NCI-H1436 (cell line): ENCODE data around the gene ADPRS.

Experiments used
- DNase-seq: peaks from one replicate; lab custom pipeline; 2025; lab: John Stamatoyannopoulos, UW

Gene ADPRS

GRCh38 chr1:36108314-36108713 is 19.6 kb downstream of the ADPRS start:
- no peak for DNase-seq

DNA sequence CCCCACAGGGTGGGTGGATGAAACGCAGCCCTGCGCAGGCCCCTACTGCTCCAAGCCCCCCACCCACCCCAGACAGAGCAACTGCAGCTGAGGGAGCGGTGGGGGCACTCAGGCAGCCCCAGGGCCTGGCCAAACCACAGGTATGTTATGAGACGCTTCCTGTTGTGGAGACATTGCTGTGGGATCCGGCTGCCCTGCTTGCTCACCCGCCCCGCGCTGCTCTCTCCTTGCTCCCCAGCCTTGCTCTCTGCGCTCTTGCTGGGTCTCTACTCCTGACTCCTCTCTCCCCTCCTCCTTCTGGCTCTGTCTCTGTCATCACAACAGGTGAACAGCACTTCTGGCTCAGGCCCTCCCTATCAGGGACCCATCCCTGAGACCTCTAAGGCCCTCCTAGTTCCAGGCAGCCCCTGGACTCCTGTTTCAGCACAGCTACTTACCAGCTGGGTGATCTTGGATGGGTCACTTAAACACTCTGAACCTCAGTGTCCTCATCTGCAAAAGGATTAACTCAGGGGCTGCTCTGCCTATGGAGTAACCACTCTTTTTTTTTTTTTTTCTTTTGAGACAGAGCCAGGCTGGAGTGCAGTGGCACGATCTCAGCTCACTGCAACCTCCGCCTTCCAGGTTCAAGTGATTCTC is 20.5 kb downstream of the ADPRS start:
- DNase-seq: no peak

- no peak for DNase-seq
Observed at GRCh38 chr1:36111151-36111550, 22.5 kb downstream of the ADPRS start.

DNA sequence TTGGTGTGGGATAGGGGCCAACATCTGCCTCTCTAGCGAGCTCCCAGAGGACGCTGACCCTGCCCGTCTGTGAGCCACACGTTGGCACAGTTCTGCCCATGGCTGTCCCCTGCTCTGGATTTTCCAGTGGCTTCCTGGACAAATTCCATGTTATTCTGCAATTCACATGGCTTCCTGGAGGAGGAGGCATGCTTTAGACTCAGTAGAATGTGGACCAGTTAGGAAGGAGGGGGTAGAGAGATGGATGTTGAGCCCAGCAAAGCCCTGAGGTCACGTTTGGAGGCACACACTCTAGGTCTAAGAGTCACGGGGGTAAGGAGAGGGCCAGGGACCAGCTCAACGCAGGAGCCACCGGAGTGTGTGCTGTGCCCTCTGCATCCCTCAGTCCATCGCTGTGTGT is 24.1 kb downstream of the ADPRS start:
- DNase-seq: no peak

GRCh38 chr1:36114371-36114770 is 25.7 kb downstream of the ADPRS start:
- no peak for DNase-seq

DNA sequence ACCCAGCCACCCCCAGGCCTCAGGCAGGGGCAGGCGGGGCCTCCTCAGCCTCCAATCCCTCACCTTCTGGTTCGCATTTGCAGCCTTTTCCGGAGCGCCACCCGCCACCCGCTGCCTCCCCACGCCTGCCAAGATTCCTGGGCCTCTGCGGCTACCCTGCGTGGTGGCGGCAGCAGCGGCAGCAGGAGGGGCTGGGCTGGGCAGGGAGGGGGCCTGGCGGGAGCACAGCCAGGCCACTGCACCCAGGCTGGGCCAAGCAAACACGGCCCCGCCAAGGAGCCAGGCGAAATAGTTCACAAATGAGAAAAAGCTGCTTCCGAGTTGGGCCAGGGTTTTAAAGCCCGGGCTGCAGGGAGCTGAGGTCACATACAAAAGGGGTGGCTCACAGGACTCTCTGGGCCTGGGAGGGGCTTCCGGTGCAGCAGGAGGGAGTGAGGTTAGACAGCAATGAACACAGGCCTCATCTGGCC is 26.5 kb downstream of the ADPRS start:
- no peak for DNase-seq

GRCh38 chr1:36115931-36116330 is 27.2 kb downstream of the ADPRS start:
- no peak for DNase-seq

GRCh38 chr1:36116901-36117300 is 28.2 kb downstream of the ADPRS start:
- DNase-seq: no peak

DNA sequence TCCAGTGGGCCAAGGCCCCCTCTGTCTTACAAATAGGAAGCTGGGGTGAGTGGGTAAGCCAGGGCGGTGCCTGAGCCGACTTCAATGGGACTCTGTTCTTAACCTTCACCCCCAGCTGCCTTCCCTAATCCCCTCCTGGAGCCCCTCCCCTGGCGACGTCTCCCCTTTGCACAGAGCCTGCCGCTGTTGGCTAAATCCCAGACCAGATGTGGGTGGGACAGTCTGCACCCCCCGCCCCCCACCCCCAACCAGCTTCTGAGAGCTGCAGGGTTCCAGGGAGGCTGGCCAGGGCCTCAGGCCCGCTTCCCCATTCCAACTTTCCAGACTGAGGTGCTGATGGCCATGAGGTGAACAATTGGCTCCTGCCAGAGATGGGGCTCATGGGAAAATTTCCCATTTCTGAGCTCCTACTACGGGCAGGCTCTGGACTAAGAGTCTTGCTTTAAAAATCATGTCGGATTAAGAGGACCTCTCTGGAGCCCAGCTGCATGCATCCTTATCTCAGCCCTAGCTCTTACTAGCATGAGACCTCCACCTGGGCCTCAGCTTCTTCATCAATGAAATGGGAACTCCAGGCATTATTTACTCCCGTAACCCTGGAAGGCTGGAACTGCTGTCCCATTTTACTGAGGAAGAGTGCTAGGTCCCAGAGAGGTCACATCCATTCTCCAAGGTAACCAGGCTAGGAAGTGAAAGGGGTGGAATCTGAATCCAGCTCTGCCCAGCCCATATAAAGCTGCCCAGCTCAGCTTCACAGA is 29.9 kb downstream of the ADPRS start:
- no peak for DNase-seq

DNA sequence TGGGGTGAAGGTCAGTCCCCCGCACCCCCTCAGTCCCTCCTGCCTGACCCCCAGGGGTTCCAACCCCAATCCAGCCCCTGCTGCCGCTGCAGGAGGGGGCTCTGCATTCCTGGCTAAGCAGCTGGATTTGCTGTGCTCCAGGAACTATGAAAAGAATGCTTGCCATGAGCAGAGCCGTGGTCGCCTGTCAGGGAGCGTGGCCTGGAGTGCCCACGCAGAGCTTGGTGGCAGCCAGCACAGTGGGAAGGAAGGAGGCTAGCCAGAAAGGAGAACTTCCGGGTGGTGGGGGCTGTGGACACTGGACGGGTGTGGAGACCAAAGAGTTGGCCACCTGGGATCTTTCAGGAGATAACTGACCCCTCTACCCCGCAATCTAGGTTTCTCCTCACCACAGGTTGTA is 30.8 kb downstream of the ADPRS start:
- no peak for DNase-seq

DNA sequence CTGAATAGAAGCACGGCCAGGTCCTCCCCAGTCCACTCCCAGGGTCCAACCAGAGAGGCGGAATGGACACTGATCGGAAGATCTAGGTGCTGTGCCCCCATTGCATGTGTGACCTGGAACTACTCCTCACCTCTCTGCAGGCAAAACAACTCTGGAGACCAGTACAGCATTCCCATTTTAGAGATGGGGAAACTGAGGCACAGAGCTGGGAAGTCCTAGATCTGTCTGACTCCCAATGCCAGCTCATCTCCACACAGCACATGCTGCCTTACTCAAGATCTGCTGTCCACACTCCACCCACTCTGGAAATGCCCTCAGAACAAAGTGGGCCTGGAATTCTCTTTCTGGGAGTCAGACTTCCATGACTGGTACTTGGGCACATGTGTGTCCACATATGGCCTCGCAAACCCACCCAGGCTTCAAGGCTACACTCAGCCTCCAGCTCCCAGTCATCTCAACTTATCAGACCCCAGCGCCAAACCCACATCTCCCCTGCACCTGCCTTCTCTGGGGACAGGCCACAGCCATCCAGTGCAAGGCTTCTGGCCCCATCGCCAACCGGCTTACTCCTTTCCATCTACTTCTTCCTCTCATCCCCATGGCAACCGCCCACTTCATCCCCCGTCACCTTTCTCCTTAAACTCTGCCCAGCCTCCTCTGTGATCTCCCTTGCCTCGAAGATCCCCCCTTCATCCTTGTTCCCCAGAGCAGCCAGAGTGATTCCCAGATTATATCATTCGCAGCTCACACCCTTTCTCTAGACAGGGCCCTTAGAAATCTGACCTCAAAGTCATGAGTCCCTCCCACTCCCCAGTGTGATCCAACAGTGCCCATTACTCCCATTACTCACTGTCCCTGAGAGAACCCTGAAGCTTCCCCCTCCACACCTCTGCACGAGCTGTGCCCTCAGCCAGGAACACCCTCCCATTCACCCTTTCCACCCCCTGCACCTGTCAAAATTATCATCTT is 33.7 kb downstream of the ADPRS start:
- DNase-seq: no peak

- DNase-seq: no peak
Observed at GRCh38 chr1:36123356-36123755, 34.7 kb downstream of the ADPRS start.

GRCh38 chr1:36124404-36125128 is 35.9 kb downstream of the ADPRS start:
- DNase-seq: no peak

DNA sequence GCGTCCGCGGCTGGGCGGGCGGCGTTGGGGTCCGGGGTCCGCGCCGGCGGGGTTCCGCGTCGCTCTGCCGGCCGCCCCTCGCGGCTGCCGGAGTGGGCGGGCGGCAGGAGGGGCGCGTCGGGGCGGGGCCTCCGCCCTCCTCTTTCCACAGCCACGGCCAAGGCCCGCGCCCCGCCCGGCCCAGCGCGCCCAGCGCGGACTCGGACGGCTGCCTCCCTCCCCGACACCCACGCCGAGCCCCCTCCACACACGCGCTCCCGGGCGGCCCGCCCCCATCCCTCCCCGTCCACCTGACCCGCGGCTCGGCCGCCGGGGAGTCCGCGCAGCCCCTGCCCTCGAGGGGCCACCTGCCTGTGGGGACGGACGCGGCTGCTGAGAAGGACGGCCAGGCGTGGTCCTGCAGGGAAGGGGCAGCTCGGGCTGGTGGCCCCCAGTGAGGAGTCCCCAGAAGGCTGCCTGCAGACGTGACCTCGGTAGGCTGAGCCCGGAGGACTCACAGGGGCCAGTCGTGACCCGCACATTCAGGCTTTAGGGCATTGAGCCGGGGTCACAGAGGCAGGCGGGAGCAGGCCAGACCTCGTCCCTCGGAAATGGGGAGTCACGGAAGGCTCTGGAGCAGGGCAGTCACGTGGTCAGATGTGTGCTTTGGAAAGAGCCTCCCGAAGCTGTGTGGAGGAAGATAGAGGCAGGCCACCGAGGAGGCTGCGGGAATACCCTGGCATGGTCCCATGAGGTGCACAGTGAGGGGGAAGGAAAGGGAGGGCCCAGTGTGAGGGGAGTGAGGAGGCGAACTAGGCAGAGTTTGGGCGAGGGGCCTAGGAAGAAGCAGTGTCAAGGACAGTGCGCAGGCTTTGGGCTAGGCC is 36.7 kb downstream of the ADPRS start, which contains the start of gene COL8A2:
COL8A2 (minus strand) TSS at position 94 of the 863 bp plus-strand sequence. CDS start 24,980 bp downstream, outside the sequence.
- DNase-seq: no peak

GRCh38 chr1:36126005-36126716 is 37.5 kb downstream of the ADPRS start:
- no peak for DNase-seq

GRCh38 chr1:36126797-36127500 is 38.3 kb downstream of the ADPRS start:
- no peak for DNase-seq

DNA sequence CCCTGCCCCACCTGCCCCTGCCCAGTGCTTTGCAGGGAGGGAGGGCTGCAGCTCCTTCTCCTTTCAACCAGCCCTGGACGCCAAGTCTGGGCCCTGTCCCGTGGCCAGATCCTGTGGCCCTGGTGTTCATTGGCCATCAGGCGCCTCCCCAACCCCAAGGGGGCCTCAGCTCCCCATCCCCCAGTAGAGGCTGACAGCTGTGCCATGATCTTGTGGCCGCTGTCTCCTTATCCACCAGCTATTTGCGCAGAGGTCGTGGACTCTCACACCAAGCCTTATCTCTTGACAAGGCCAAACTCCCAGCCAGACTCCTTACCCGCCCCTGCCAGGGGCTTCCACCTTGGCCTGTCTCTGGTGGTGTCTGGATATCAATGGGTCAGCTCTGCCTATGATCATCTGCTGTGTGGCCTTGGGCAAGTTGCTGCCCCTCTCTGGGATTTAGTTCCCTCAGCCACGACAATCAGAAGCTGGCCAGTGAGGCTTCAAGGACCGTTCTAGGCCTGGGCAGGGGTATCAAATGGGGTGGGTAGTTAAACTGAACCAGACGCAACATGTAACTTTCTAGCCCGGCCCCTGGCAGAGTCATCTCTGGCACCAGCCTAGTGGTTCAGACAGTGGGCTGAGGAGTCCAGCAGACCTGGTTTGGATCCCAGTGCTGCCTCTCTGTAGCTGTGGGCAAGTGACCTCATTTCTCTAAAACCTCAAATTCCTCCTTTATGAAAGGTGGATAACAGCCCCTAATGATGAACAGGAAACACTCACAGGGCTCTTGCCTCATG is 39.6 kb downstream of the ADPRS start:
- DNase-seq: no peak

GRCh38 chr1:36128905-36129206 is 40.2 kb downstream of the ADPRS start:
- no peak for DNase-seq

- no peak for DNase-seq
Observed at GRCh38 chr1:36132029-36132428, 43.3 kb downstream of the ADPRS start.
